B cell (primary cell): ENCODE data around the gene AAMP. TPM values are rescaled to one million over a fixed set of nuclear protein-coding genes. Genes with fewer than 3 reads are reported as not detected.

ENCODE experiments used
- ATAC-seq: fragments of 200-7000 bp; cut with Tn5 transposase; one replicate; pipeline ENCODE4 v1.10.0; 2021; ENCODE audit warnings: low read depth, mild to moderate bottlenecking, moderate number of reproducible peaks, moderate library complexity
- CTCF ChIA-PET: fragments of 350-600 bp; sonication (Branson Sonifier 250); formaldehyde crosslinking; loops from one replicate; lab custom pipeline; 2021; ENCODE audit warnings: antibody characterized with exemption, inconsistent platforms; lab: Charles Lee
- POLR2A ChIA-PET: fragments of 350-600 bp; sonication (Branson Sonifier 250); formaldehyde crosslinking; loops from one replicate; lab custom pipeline; 2021; ENCODE audit warnings: antibody characterized with exemption; lab: Charles Lee
- DNase-seq: peaks from one replicate; pipeline ENCODE4 v3.0.0; 2013
- H2AFZ ChIP-seq: 2 replicates; pipeline ENCODE4 v1.6.1; 2012; ENCODE audit warnings: mild to moderate bottlenecking, low read depth, low read length; ENCODE audit not compliant: insufficient read depth, poor library complexity, severe bottlenecking
- H3K27ac ChIP-seq, 2 donors: 1 replicate in 1 of 2; 2 replicates in 1 of 2; pipeline ENCODE4 v1.5.1; 2012 to 2013; ENCODE audit warnings: low read length in 2 of 2, mild to moderate bottlenecking in 2 of 2, moderate library complexity in 1 of 2
- H3K27me3 ChIP-seq, 4 experiments: fragments of 200-600 bp in 1 of 4; sonication (generic) in 1 of 4; replicated peaks in 1 of 4; 1 replicate in 2 of 4; 2 replicates in 2 of 4; pipeline versions ENCODE4 v1.6.1 to v1.7.0; 2013 to 2016; ENCODE audit warnings: low read length in 3 of 4, mild to moderate bottlenecking in 2 of 4, mixed read lengths in 1 of 4, moderate library complexity in 1 of 4; ENCODE audit not compliant: insufficient read depth in 4 of 4, control insufficient read depth in 3 of 4; ENCODE audit errors: control extremely low read depth in 1 of 4
- H3K36me3 ChIP-seq, 2 experiments: replicated peaks in 1 of 2; 1 replicate in 1 of 2; 2 replicates in 1 of 2; pipeline versions ENCODE4 v1.6.1 to v1.7.1; 2013; ENCODE audit warnings: low read length in 1 of 2; ENCODE audit not compliant: insufficient read depth in 2 of 2, control insufficient read depth in 1 of 2; ENCODE audit errors: control extremely low read depth in 1 of 2, extremely low read depth in 1 of 2
- H3K4me1 ChIP-seq, 2 donors: fragments of 200-600 bp in 1 of 2; sonication (generic) in 1 of 2; 1 replicate in 1 of 2; 2 replicates in 1 of 2; pipeline versions ENCODE4 v1.5.1 to v1.6.1; 2013 to 2017; ENCODE audit warnings: low read length in 2 of 2; ENCODE audit not compliant: control insufficient read depth in 2 of 2, insufficient read depth in 2 of 2
- H3K4me2 ChIP-seq: replicated peaks from 2 replicates; pipeline ENCODE3; 2012; ENCODE audit warnings: mild to moderate bottlenecking, low read depth, low read length; ENCODE audit not compliant: poor library complexity, severe bottlenecking
- H3K4me3 ChIP-seq, 5 experiments: fragments of 200-600 bp in 1 of 5; sonication (generic) in 1 of 5; 1 replicate in 3 of 5; 2 replicates in 2 of 5; pipeline versions ENCODE4 v1.5.1 to v1.7.0; 2011 to 2016; ENCODE audit warnings: low read length in 4 of 5, mild to moderate bottlenecking in 4 of 5, low read depth in 2 of 5, control low read depth in 1 of 5, moderate library complexity in 1 of 5; ENCODE audit not compliant: insufficient read depth in 1 of 5; ENCODE audit errors: control extremely low read depth in 1 of 5, extremely low read depth in 1 of 5
- H3K79me2 ChIP-seq: fragments of 200-600 bp; sonication (generic); one replicate; pipeline ENCODE4 v1.6.0; 2016; ENCODE audit warnings: low read length; ENCODE audit not compliant: control insufficient read depth, insufficient read depth
- H3K9ac ChIP-seq: fragments of 200-600 bp; sonication (generic); 2 replicates; pipeline ENCODE4 v1.6.1; 2017; ENCODE audit warnings: mild to moderate bottlenecking, low read length, moderate library complexity
- H3K9me3 ChIP-seq, 3 donors: one replicate each; pipeline versions ENCODE4 v1.6.1 to v1.7.1; 2013; ENCODE audit warnings: low read length in 2 of 3; ENCODE audit not compliant: control insufficient read depth in 2 of 3, insufficient read depth in 1 of 3; ENCODE audit errors: control extremely low read depth in 1 of 3
- H4K20me1 ChIP-seq: 2 replicates; pipeline ENCODE4 v1.6.0; 2012; ENCODE audit warnings: mild to moderate bottlenecking, low read length; ENCODE audit not compliant: insufficient read depth, control insufficient read depth, poor library complexity, severe bottlenecking
- H3K27ac Mint-ChIP-seq: one replicate; pipeline ENCODE4 v1.8.0; 2021; ENCODE audit warnings: mixed read lengths
- H3K27me3 Mint-ChIP-seq: one replicate; pipeline ENCODE4 v1.8.0; 2021; ENCODE audit warnings: mixed read lengths
- H3K4me1 Mint-ChIP-seq: one replicate; pipeline ENCODE4 v1.8.0; 2021; ENCODE audit warnings: mixed read lengths
- H3K4me3 Mint-ChIP-seq: one replicate; pipeline ENCODE4 v1.8.0; 2021; ENCODE audit warnings: mixed read lengths
- H3K9me3 Mint-ChIP-seq: one replicate; pipeline ENCODE4 v1.8.0; 2022; ENCODE audit warnings: mixed read lengths; ENCODE audit not compliant: insufficient read depth
- EZH2 ChIP-seq: IDR thresholded peaks from 2 replicates; pipeline ENCODE4 v1.6.1; 2012; ENCODE audit warnings: borderline replicate concordance, low read depth, mild to moderate bottlenecking, moderate library complexity, low read length; ENCODE audit not compliant: insufficient read depth, poor library complexity, severe bottlenecking
- WGBS: methylation state at CpG from one replicate; pipeline ENCODE4 v1.1.5; 2013; ENCODE audit warnings: missing lambda C conversion rate; ENCODE audit not compliant: insufficient coverage; 5-methylcytosine and 5-hydroxymethylcytosine counted together
- intact Hi-C: fragments of 100-400 bp; cut with micrococcal nuclease; formaldehyde crosslinking; loops from one replicate; pipeline ENCODE4 v1.10.0; 2022
- polyA plus RNA-seq: library from polyadenylated mRNA; depleted of rRNA; stranded (reverse); fragments of >200 nt; gene quantifications from 2 replicates; pipeline ENCODE4 v1.2.3, GENCODE V29; 2012
- total RNA-seq, 2 donors: library from RNA; stranded (reverse); fragments of 120-200 nt in 1 of 2; gene quantifications; 1 replicate in 1 of 2; 2 replicates in 1 of 2; pipeline versions ENCODE4 v1.2.3 to v1.2.4, GENCODE V29; 2013 to 2022
- TF ChIP-seq, protein P1 (sequence below): fragments of 200-600 bp; IDR thresholded peaks from one replicate; pipeline ENCODE4 v1.8.0; 2022; ENCODE audit warnings: antibody characterized with exemption, mild to moderate bottlenecking

AAMP gene
- total and polyA plus RNA-seq, 2 donors (not counting 1 experiment from before 2014, with no cell fraction given): 56.4 to 65.7 TPM

- Histone ChIP-seq H3K9me3 (no peaks in the 10 kb centered on the region), H3K9ac (peak overlapping the region; percentile 97), H4K20me1 (no peaks in the 10 kb centered on the region), H3K27ac (peak overlapping the region; percentile 92 to 98), H3K4me1 (peaks cover 64 to 79% of the 10 kb centered on the region in 2 donors), H3K36me3 (no peaks in the 10 kb centered on the region), H3K4me2 (peak overlapping the region; percentile 93), H2AFZ (peak overlapping the region; percentile 72), H3K27me3 (no peaks in the 10 kb centered on the region), H3K4me3 (peak overlapping the region; percentile 50 to 95 (median 87)), H3K79me2 (peaks cover 77% of the 10 kb centered on the region)
- H3K4me1 Mint-ChIP-seq: peaks cover 69% of the 10 kb centered on the region
- peak overlapping the region; percentile 89 for H3K4me3 Mint-ChIP-seq
- WGBS: 14% methylated on average over 10 of the region's 12 CpGs
- ChIA-PET POLR2A (interaction anchor here (0.6 to 3.4 kb wide), 7 partner anchors 16 to 105 kb away, joined by 3 to 32 read pairs (median 6); partner anchors contain the start of genes AAMP, CATIP and PNKD), CTCF (interaction anchor here (0.8 to 15.5 kb wide), 14 partner anchors 8 to 124 kb away, joined by 3 to 331 read pairs (median 6); partner anchors contain the start of genes AAMP, CATIP and PNKD)
- H3K27ac Mint-ChIP-seq: peak overlapping the region; percentile 93
- TF ChIP-seq, protein P1, sequence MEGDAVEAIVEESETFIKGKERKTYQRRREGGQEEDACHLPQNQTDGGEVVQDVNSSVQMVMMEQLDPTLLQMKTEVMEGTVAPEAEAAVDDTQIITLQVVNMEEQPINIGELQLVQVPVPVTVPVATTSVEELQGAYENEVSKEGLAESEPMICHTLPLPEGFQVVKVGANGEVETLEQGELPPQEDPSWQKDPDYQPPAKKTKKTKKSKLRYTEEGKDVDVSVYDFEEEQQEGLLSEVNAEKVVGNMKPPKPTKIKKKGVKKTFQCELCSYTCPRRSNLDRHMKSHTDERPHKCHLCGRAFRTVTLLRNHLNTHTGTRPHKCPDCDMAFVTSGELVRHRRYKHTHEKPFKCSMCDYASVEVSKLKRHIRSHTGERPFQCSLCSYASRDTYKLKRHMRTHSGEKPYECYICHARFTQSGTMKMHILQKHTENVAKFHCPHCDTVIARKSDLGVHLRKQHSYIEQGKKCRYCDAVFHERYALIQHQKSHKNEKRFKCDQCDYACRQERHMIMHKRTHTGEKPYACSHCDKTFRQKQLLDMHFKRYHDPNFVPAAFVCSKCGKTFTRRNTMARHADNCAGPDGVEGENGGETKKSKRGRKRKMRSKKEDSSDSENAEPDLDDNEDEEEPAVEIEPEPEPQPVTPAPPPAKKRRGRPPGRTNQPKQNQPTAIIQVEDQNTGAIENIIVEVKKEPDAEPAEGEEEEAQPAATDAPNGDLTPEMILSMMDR: no peak
- TF ChIP-seq EZH2: no peak
- no peak for ATAC-seq
- intact Hi-C loops: loop anchor here (1.0 to 5.0 kb wide), 8 partner anchors 10 to 591 kb away; partner anchors contain the start of genes CATIP, CNOT9, USP37 and WNT10A
- H3K9me3 Mint-ChIP-seq: no peaks in the 10 kb centered on the region
- DNase-seq: peak; percentile 60
- no peaks in the 10 kb centered on the region for H3K27me3 Mint-ChIP-seq
These were observed 21.5 kb upstream of the AAMP start for GRCh38 chr2:218291318-218292047.
